HEK293 (cell line): ENCODE data around the gene CSAD.

Experiments used
- CTCF ChIP-seq: fragments of 450-650 bp; formaldehyde crosslinking; IDR thresholded peaks from 2 replicates; pipeline ENCODE4 v1.5.1; 2016; ENCODE audit warnings: missing biosample characterization, missing genetic modification characterization
- GLIS1 ChIP-seq: fragments of 450-650 bp; formaldehyde crosslinking; IDR thresholded peaks from 2 replicates; pipeline ENCODE4 v1.5.1; 2016; ENCODE audit warnings: missing biosample characterization, missing genetic modification characterization
- HOXC10 ChIP-seq: sonication (generic); formaldehyde crosslinking; IDR thresholded peaks from 2 replicates; pipeline ENCODE4 v1.8.1; 2023; ENCODE audit warnings: mild to moderate bottlenecking, missing genetic modification reagents
- ZBTB6 ChIP-seq: fragments of 450-650 bp; formaldehyde crosslinking; IDR thresholded peaks from 2 replicates; pipeline ENCODE4 v1.5.1; 2017; ENCODE audit warnings: missing biosample characterization, missing genetic modification characterization
- ZNF23 ChIP-seq: fragments of 450-650 bp; formaldehyde crosslinking; IDR thresholded peaks from 2 replicates; pipeline ENCODE4 v1.5.1; 2016; ENCODE audit warnings: missing biosample characterization, missing genetic modification characterization, borderline replicate concordance
- ZNF292 ChIP-seq: fragments of 450-650 bp; formaldehyde crosslinking; IDR thresholded peaks from 2 replicates; pipeline ENCODE4 v1.5.1; 2016; ENCODE audit warnings: low read depth, missing biosample characterization, missing genetic modification characterization, borderline replicate concordance
- ZNF513 ChIP-seq: fragments of 450-650 bp; IDR thresholded peaks from 2 replicates; pipeline ENCODE4 v1.5.1; 2018; ENCODE audit warnings: missing biosample characterization, missing genetic modification characterization
- ZNF518A ChIP-seq: fragments of 450-650 bp; formaldehyde crosslinking; conservative IDR thresholded peaks from 2 replicates; pipeline ENCODE4 v1.5.1; 2016; ENCODE audit warnings: low read depth, missing biosample characterization, missing genetic modification characterization
- ZNF558 ChIP-seq: fragments of 450-650 bp; formaldehyde crosslinking; IDR thresholded peaks from 2 replicates; pipeline ENCODE4 v1.5.1; 2016; ENCODE audit warnings: missing biosample characterization, missing genetic modification characterization
- ZNF76 ChIP-seq: fragments of 450-650 bp; formaldehyde crosslinking; IDR thresholded peaks from 2 replicates; pipeline ENCODE4; 2016; ENCODE audit warnings: low read depth, missing biosample characterization, missing genetic modification characterization, borderline replicate concordance
- ZNF777 ChIP-seq: fragments of 450-650 bp; formaldehyde crosslinking; IDR thresholded peaks from 2 replicates; pipeline ENCODE4 v1.5.1; 2017; ENCODE audit warnings: missing biosample characterization, missing genetic modification characterization, borderline replicate concordance
- ZNF830 ChIP-seq: fragments of 450-650 bp; IDR thresholded peaks from 2 replicates; pipeline ENCODE4 v1.5.0; 2018; ENCODE audit warnings: missing biosample characterization, missing genetic modification characterization, low read depth, mild to moderate bottlenecking, moderate library complexity

GRCh38 chr12:53208435-53208834 is 27.7 kb upstream of the CSAD start:
- TF ChIP-seq ZBTB6 (no peak), CTCF (tag by site-specific recombination) (no peak), ZNF292 (no peak), HOXC10 (CRISPR knock-in tag) (no peak), ZNF76 (no peak), ZNF830 (tag by site-specific recombination) (no peak), ZNF518A (no peak), GLIS1 (tag by site-specific recombination) (no peak), ZNF23 (tag by site-specific recombination) (no peak), ZNF777 (tag by site-specific recombination) (no peak), ZNF513 (tag by site-specific recombination) (no peak), ZNF558 (tag by site-specific recombination) (no peak)
